ENCODE measurements around the gene RIMBP3C.
"Not testable (repeated sequence)": the region's sequence is repeated elsewhere in the genome, so short reads cannot be mapped to it uniquely, and the experiment has no call there.

The RIMBP3C gene

GRCh38 chr22:21551361-21551760 is at the start of gene RIMBP3C:
TSS of gene RIMBP3C (minus strand) at chr22:21551461. CDS start at chr22:21550976, 485 bp downstream.
- DNase-seq (ENCODE audit: low spot score), result not testable (repeated sequence)

GRCh38 chr22:21599053-21599893 is 48.0 kb upstream of the RIMBP3C start:
- DNase-seq (ENCODE audit: low spot score), result no peak

GRCh38 chr22:21598302-21598701 is 47.0 kb upstream of the RIMBP3C start:
- no peak for DNase-seq (ENCODE audit: low spot score)

- DNase-seq (ENCODE audit: low spot score), result not testable (repeated sequence)
Observed at GRCh38 chr22:21596356-21597135, 45.3 kb upstream of the RIMBP3C start.

GRCh38 chr22:21594865-21595452 is 43.7 kb upstream of the RIMBP3C start:
- DNase-seq (ENCODE audit: low spot score), result no peak

- no peak for DNase-seq (ENCODE audit: low spot score)
Observed at GRCh38 chr22:21593406-21594232, 42.4 kb upstream of the RIMBP3C start.

- DNase-seq (ENCODE audit: low spot score), result no peak
Observed at GRCh38 chr22:21592422-21592821, 41.2 kb upstream of the RIMBP3C start.

GRCh38 chr22:21591695-21592094 is 40.4 kb upstream of the RIMBP3C start:
- no peak for DNase-seq (ENCODE audit: low spot score)

GRCh38 chr22:21590809-21591641 is 39.8 kb upstream of the RIMBP3C start:
- no peak for DNase-seq (ENCODE audit: low spot score)

- DNase-seq (ENCODE audit: low spot score), result no peak
Observed at GRCh38 chr22:21589396-21589795, 38.1 kb upstream of the RIMBP3C start.

- DNase-seq (ENCODE audit: low spot score), result peak; percentile 21
Observed at GRCh38 chr22:21587803-21588611, 36.7 kb upstream of the RIMBP3C start.

GRCh38 chr22:21585389-21585788 is 34.1 kb upstream of the RIMBP3C start:
- DNase-seq (ENCODE audit: low spot score), result no peak

GRCh38 chr22:21582801-21583740 is 31.8 kb upstream of the RIMBP3C start:
- no peak for DNase-seq (ENCODE audit: low spot score)

- DNase-seq (ENCODE audit: low spot score), result not testable (repeated sequence)
Observed at GRCh38 chr22:21581009-21581713, 29.9 kb upstream of the RIMBP3C start.

GRCh38 chr22:21580623-21581007 is 29.4 kb upstream of the RIMBP3C start:
- not testable (repeated sequence) for DNase-seq (ENCODE audit: low spot score)

GRCh38 chr22:21579474-21579851 is 28.2 kb upstream of the RIMBP3C start:
- DNase-seq (ENCODE audit: low spot score), result no peak

- no peak for DNase-seq (ENCODE audit: low spot score)
Observed at GRCh38 chr22:21573750-21574494, 22.7 kb upstream of the RIMBP3C start.

Data from CD4-positive, alpha-beta T cell treated with Interleukin-2 at 100 ng/mL for 4 hours (primary cell).